ENCODE data around the gene NAXE.

GRCh38 chr1:156565519-156565918 is 26.1 kb upstream of the NAXE start:
- TF ChIP-seq TAF1 (IDR thresholded peaks at IDR 0.05; ENCODE audit: low read depth) (no peak), REST (IDR thresholded peaks at IDR 0.05; ENCODE audit: low read depth) (no peak), EP300 (IDR thresholded peaks at IDR 0.05; ENCODE audit: borderline replicate concordance) (no peak), YY1 (IDR thresholded peaks at IDR 0.05; ENCODE audit: low read depth) (no peak), TCF12 (IDR thresholded peaks at IDR 0.05; ENCODE audit: low read depth) (no peak), MAX (IDR thresholded peaks at IDR 0.05) (no peak)
